Activated CD8-positive, alpha-beta memory T cell treated with anti-CD3 and anti-CD28 coated beads for 48 hours (primary cell): ENCODE data around the gene DPYD.

Source experiments
- DNase-seq, 3 experiments: peaks; one replicate each; pipeline ENCODE4 v3.0.0-alpha.2; 2020; ENCODE audit warnings: low read depth in 2 of 3, low spot score in 2 of 3

Gene DPYD

GRCh38 chr1:97726386-97726785 lies 194.4 kb downstream of the DPYD start:
- DNase-seq: no peak

- no peak for DNase-seq
Measured at GRCh38 chr1:97721221-97721620, 199.6 kb downstream of the DPYD start.

- DNase-seq: no peak
Measured at GRCh38 chr1:97712980-97713379, 207.9 kb downstream of the DPYD start.

- DNase-seq: no peak
Measured at GRCh38 chr1:97711858-97712257, 209.0 kb downstream of the DPYD start.

- DNase-seq: no peak
Measured at GRCh38 chr1:97693601-97694000, 227.2 kb downstream of the DPYD start.

GRCh38 chr1:97691325-97691724 lies 229.5 kb downstream of the DPYD start:
- no peak for DNase-seq

- no peak for DNase-seq
Measured at GRCh38 chr1:97685360-97685759, 235.5 kb downstream of the DPYD start.

GRCh38 chr1:97680894-97681293 lies 239.9 kb downstream of the DPYD start:
- DNase-seq: no peak

- DNase-seq: no peak
Measured at GRCh38 chr1:97680470-97680869, 240.4 kb downstream of the DPYD start.

- DNase-seq: no peak
Measured at GRCh38 chr1:97677702-97678101, 243.1 kb downstream of the DPYD start.

- no peak for DNase-seq
Measured at GRCh38 chr1:97674517-97674916, 246.3 kb downstream of the DPYD start.

- no peak for DNase-seq
Measured at GRCh38 chr1:97668945-97669344, 251.9 kb downstream of the DPYD start.

- DNase-seq: no peak
Measured at GRCh38 chr1:97660431-97661105, 260.3 kb downstream of the DPYD start.

- no peak for DNase-seq
Measured at GRCh38 chr1:97654876-97655585, 265.8 kb downstream of the DPYD start.

- DNase-seq: no peak
Measured at GRCh38 chr1:97651250-97651649, 269.6 kb downstream of the DPYD start.

- DNase-seq: no peak
Measured at GRCh38 chr1:97649591-97649990, 271.2 kb downstream of the DPYD start.

GRCh38 chr1:97647776-97648175 lies 273.1 kb downstream of the DPYD start:
- DNase-seq: no peak

- DNase-seq: no peak
Measured at GRCh38 chr1:97646071-97646470, 274.8 kb downstream of the DPYD start.

GRCh38 chr1:97640677-97641076 lies 280.2 kb downstream of the DPYD start:
- DNase-seq: no peak

GRCh38 chr1:97636941-97637340 lies 283.9 kb downstream of the DPYD start:
- no peak for DNase-seq

- DNase-seq: no peak
Measured at GRCh38 chr1:97634758-97635157, 286.1 kb downstream of the DPYD start.

GRCh38 chr1:97632776-97633175 lies 288.1 kb downstream of the DPYD start:
- no peak for DNase-seq

- DNase-seq: no peak
Measured at GRCh38 chr1:97632075-97632474, 288.8 kb downstream of the DPYD start.
